ENCODE data around the gene PEX1.
"Not testable (repeated sequence)": the region's sequence is repeated elsewhere in the genome, so short reads cannot be mapped to it uniquely, and the experiment has no call there.

The PEX1 gene

GRCh38 chr7:92460510-92460909 lies 67.8 kb downstream of the PEX1 start:
- no peak overlapping the region for H3K4me3 ChIP-seq (ENCODE audit: low read length)
- no peak for TF ChIP-seq ZNF274 (IDR thresholded peaks at IDR 0.05; ENCODE audit: low read depth, low read length)

GRCh38 chr7:92460109-92460508 lies 68.2 kb downstream of the PEX1 start:
- no peak for TF ChIP-seq ZNF274 (IDR thresholded peaks at IDR 0.05; ENCODE audit: low read depth, low read length)
- H3K4me3 ChIP-seq (ENCODE audit: low read length), result no peak overlapping the region

- TF ChIP-seq ZNF274 (IDR thresholded peaks at IDR 0.05; ENCODE audit: low read depth, low read length), result no peak
- H3K4me3 ChIP-seq (ENCODE audit: low read length), result no peak overlapping the region
Measured at GRCh38 chr7:92456236-92456635, 72.1 kb downstream of the PEX1 start.

- H3K4me3 ChIP-seq (ENCODE audit: low read length), result no peak overlapping the region
- no peak for TF ChIP-seq ZNF274 (IDR thresholded peaks at IDR 0.05; ENCODE audit: low read depth, low read length)
Measured at GRCh38 chr7:92451645-92452044, 76.7 kb downstream of the PEX1 start.

GRCh38 chr7:92448205-92448747 lies 80.0 kb downstream of the PEX1 start:
- peak overlapping the region; percentile 85 for H3K4me3 ChIP-seq (ENCODE audit: low read length)
- TF ChIP-seq ZNF274 (IDR thresholded peaks at IDR 0.05; ENCODE audit: low read depth, low read length), result no peak

GRCh38 chr7:92447345-92448204 lies 80.7 kb downstream of the PEX1 start, which contains the start of gene GATAD1:
TSS of gene GATAD1 (plus strand) at chr7:92447482. CDS start at chr7:92447730, 248 bp downstream.
- H3K4me3 ChIP-seq (ENCODE audit: low read length), result peak within 1 kb of the TSS; percentile 85
- no peak for TF ChIP-seq ZNF274 (IDR thresholded peaks at IDR 0.05; ENCODE audit: low read depth, low read length)

- TF ChIP-seq ZNF274 (IDR thresholded peaks at IDR 0.05; ENCODE audit: low read depth, low read length), result no peak
- peak overlapping the region; percentile 85; the same call in 1 of the 2 replicates for H3K4me3 ChIP-seq (ENCODE audit: low read length)
Measured at GRCh38 chr7:92446869-92447344, 81.4 kb downstream of the PEX1 start.

- H3K4me3 ChIP-seq (ENCODE audit: low read length), result not testable (repeated sequence)
Measured at GRCh38 chr7:92442720-92443119, 85.6 kb downstream of the PEX1 start.

- no peak for TF ChIP-seq ZNF274 (IDR thresholded peaks at IDR 0.05; ENCODE audit: low read depth, low read length)
- H3K4me3 ChIP-seq (ENCODE audit: low read length), result no peak overlapping the region
Measured at GRCh38 chr7:92437956-92438491, 90.3 kb downstream of the PEX1 start.

Data from GM08714 (cell line).